EL (cell line): Measurements from ENCODE around the gene CACNA1I.

ENCODE experiments used
- DNase-seq: peaks from one replicate; pipeline ENCODE4 v3.0.0-alpha.2; 2016

CACNA1I gene

DNA sequence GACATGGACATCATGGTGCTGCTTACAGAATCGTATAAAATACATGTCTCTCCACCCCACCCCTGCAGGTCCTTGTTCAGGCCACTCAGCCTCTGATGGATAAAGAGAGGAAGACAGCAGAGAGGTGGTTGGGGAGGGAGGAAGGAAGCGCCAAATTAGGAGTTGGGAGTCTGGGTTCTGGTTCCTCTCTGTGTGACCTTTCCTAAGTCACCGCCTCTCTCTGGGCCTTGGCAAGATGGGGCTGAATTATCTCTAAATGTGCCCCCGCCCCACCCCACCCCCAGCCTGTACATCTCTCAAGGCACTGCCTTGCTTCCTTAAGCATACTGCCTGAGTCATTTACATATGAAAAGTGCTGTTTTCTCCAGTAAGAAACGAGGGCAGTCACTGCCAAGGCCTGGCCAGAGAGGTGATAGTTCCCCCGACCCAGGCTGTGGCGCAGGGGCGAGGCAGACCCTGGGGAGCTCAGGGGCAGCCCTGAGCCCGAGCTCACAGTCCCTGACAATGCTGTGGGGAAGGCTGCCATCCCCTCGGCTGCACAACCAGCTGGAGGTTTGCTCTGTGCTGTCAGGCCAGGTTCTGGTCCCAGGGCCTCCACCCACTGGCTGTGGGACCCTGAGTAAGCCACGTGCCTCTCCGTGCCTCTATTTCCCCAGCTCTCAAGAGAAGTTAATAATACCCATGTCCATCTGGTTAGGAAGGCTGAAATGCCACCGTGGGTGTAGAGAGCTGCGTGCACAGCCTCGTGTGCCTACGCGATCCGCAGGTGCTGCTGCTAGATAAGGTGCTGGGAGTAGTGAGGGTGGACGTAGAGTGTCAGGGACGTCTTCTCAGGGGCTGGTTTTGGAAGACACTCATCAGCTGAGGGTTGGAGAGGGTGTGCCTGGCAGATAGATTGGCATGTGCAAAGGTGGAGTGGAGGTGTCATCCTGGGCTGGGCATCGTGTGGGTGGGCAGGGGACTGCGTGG is 55.3 kb downstream of the CACNA1I start:
- DNase-seq: no peak

DNA sequence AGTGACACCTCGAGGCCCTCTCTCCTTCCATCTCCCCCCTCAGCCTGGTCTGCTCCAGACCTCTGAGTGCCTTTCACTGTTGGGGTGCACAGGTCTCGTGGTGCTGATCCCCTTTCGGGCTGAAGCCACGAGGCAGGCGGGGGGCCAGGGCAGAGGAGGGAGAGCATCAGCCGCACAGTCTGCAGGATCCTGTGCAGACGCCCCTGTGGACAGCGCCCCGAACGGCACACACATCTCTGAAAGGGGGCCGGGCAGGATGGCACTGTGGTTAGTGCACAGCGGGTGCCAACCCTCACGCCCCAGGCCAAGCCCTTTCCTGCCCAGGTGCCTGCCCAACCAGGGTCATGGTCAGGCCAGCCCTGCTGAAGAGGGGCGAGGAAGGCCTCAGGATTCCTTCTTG is 56.7 kb downstream of the CACNA1I start:
- no peak for DNase-seq

DNA sequence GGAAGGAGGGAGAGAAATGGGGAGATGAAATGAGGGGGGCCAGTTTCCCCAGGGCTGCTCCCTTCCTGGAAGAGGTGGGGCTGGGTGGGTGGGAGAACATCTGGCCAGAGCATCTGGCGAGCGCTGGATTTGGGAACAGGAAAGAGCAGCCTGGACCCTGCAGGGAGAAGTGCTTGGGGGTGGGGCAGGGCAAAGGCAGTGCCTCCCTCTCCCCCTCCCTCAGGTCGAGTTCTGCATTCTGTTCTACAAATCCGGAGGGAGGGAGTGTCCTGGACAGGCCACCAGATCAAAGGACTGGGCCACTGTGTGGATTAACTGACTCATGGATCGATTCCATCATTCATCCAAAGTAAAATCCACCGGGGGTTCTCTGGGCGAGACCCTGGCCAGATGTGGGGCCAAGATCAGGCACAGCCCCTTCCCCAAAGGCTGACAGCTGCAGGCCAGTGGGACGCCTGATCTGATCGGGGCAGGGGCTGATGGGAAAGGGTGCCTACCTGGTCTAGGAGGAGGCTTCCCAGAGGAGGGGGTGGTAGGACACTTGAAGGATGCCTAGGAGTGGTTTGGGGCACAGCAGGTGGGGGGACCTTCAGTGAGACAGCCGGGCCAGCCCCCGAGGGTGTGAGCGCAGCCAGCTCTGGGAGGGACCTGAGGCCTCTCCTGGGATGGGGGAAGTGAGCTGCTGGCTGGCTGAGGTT is 57.5 kb downstream of the CACNA1I start:
- DNase-seq: no peak

DNA sequence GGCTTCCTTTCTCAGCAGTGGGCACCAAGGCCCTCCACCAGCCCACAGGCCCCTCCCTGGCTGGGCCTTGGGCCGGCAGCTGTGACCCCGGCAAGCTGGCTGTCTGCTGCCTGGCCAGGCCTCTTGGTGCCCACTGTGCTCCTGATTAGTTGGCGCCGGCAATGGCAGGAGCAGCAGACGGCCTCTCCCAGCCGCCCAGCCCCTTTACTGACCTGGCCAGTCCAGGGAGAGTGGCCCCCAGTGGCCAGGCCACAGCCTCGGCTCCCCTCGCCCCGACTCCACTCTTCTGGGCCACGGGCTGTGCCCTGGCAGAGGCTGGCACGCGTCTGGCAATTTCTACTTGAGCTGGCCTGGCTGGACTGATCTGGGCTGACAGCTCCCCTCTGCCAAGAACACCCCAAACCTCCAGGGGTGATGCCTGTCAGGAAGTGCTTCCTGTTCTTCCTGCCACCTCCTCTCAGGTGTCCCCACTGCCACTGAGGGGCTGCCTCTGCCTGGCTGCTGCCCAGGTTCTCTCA is 58.1 kb downstream of the CACNA1I start:
- DNase-seq: no peak

DNA sequence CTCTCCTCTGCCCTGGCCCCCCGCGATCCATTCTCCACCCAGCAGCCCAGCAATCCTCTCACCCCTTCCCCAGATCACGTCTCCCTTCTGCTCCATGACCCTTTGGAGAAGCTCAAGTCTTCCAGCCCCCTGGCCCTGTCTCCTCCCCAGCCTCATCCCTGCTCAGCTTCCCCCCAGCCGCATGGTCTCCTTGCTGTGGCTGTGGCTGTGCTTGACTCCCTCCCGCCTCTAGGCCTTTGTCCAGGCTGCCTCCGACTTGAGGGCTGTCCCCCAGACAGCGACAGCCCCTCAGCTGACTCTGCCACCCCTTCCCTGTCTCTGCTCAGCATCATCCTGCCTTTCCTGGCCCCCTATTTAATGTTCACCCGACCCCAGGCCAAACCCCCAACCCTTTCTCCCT is 59.3 kb downstream of the CACNA1I start:
- no peak for DNase-seq

DNA sequence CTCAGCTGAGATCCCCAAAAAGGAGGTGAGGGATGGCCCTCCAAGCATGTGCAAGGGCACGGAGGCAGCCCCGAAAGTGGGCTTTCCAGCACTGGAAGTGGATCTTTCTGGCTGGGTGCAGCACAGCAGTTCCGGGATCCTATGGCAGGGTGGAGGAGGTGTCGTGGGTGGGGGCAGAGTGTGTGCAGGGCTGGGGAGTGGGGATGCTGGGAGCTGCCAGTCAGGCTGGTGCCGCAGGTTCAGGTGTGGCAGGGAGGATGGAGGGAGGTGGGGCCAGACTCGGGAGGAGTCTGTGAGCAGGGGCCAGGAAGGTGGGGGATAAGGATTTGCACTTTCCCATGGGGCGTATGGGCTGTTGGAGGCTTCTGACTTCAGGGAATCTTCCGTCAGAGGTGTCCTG is 60.2 kb downstream of the CACNA1I start:
- DNase-seq: no peak

DNA sequence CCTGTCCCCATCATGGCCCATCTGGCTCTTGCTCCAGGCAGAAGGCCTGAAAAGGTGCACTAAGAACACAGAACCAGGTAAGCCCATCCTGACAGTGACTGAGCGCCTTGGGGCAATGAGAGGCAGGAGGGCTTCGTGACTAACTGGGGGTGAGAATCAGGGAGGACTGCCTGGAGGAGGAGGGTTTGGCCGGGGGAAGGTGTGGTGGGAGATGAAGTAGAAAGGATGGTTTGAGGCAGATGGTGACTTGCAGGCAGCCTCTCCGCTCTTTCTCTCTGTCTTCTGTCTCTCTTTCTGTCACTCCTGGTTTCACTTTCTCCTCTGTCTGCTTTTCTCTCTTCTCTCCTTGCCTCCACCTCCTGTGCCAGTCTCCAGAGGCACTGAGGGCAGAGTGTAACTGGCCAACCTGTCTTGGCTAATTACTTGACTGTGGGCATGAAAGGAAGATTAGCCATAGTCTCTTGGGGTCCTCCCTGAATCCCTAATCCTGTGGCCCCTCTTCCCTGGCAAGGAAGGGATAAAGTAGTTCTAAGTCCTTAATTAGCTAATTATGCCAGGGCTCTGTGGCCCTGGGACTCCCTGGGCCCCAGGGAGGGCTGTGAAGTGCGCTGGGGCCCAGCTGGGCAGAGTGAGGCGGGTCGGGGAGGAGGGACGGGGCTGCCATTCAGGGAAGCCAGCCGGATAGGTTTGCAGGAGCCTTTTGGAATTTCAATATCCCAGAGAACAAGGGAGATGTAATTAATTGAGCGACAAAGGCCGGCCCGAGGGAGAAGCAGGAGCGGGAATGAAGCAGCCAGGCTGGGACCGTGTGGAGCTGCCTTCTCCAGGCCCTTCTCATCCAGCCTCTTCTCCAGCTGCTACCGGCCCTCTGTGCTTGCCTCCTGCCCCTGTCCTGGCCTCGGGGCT is 61.1 kb downstream of the CACNA1I start:
- DNase-seq: no peak

DNA sequence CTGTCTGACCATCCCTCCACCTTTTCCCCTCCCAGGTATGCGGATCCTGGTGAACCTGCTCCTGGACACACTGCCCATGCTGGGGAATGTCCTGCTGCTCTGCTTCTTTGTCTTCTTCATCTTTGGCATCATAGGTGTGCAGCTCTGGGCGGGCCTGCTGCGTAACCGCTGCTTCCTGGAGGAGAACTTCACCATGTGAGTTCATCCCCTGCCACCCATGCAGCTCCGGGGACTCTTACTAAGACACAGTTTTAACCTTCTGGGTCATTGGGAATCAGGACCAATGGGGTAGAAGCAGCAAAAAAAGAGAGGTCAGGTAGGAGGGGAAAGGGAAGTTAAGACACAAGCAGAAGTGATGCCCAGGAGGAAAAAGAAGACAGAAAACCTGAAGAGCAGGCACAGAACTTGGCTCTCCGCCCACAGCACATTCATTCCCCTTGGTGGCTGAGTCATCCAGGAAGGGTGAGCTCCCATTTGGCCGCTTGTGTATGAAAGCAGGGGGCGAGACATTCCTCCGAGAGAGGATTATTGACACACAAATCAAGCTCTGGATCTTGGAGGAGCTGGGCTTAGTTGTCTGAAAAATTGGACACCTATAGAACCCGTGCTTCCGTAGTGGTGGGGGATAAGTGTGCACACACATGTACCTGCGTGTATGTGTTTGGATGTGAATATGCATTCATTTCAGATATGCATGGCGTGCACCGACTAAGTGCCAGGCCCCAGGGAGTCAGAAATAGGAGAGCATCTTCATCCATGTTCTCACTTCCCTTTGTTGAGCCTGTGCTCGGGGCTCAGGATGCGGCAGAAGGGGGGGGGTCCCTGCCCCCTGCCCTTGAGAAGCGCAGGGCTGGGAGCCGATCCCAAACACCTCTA is 64.2 kb downstream of the CACNA1I start:
- DNase-seq: peak; percentile 92

DNA sequence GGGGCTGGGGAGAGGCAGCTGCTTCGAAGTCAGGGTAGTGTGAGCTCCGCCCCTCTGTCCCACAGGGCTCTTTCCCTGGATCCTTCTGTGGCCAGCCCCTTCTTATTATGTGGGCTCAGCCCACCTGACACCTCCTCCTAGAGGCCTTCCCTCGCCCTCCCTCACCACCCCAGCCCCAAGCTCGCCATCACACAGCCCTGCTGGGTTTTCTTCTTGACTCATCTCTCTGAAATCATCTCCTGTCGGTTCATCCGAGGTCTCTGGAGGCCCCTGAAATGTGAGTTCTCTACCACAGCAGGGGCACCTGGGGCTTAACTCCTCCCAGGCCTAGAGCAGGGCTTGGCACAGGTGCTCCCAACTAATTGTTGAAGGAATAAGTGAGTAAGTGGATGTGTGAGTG is 65.2 kb downstream of the CACNA1I start:
- DNase-seq: no peak

DNA sequence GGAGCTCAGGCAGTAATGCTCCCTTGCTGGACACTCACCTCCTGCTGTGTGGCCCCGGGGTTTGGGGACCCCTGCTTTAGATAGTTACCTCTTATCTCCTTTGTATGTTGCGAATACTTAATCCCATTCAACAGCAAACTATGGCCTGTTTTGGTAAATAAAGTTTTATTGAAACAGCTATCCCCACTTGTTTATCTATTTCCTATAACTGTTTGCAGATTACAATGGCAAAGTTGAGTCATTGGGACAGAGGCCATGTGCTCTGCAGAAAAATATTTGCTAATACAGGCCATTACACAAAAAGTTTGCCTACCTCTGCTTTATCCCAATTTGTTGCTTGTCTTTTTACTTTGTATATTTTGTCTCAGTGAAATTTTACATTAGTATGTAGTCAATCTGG is 68.4 kb downstream of the CACNA1I start:
- DNase-seq: no peak

DNA sequence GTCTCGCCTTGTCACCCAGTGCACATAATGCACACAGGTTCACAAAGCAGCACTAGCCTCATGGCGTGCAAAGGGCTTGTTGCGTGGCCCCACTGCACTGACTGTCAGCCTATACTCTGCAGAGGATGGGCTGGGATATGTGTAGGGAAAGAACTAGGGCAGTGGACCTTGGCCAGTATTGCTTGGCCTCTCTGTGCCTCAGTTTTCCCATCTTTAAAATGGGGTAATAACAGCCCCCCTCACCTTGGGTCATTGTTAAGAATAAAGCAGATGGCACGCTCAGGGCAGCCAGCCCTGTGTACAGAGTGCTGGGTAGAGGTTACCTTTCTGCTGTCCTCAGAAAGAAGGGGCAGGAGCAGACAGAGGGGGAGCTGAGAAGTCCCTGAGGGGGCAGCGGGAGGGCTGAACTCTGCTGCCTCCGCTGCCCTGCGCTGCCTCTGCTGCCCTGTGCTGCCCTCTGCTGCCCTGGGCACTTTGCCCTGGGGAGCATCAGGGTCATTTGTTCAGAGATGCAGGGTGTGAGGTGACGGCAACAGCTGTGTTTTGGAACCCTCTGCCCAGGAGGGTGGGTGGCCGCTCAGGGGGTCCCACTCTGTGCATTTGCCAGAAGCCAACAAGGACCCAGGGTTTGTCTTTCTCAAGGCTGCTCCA is 71.2 kb downstream of the CACNA1I start:
- no peak for DNase-seq

DNA sequence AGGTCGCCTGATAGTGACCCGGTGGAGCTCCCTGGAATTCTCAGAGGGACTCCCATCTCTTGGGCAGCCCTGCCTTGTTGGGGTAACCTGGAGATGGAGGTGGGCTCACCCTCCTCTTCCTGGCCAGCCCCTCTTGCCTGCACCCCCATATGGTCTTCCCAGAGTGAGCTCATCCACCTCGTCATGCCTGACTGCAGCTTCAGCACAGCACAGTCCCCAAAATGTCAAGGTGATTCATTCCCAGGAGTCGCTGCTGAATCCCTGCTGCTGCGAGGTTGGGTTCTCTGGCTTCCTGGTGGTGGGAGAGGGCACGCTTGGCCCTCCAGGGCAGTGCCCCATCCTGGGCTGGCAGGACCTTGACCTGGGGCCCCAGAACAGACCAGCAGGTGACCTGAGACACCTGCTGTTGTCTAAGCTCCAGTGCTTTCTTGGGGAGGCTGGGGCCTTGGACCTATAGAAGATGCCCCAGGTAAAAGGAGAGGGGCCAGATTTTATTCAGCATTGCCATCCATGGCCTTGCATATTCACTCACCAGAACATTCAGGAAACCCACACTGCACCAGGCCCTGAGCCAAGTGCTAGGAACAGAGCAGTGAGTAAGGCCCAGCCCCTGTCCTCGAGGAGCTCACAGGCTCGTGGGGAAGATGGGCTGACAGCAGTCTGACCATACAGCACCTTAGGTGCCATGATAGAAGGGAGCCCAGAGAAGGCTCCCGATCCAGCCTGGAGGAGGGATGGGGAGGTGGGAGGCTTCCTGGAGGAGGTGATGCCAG is 72.9 kb downstream of the CACNA1I start:
- no peak for DNase-seq

DNA sequence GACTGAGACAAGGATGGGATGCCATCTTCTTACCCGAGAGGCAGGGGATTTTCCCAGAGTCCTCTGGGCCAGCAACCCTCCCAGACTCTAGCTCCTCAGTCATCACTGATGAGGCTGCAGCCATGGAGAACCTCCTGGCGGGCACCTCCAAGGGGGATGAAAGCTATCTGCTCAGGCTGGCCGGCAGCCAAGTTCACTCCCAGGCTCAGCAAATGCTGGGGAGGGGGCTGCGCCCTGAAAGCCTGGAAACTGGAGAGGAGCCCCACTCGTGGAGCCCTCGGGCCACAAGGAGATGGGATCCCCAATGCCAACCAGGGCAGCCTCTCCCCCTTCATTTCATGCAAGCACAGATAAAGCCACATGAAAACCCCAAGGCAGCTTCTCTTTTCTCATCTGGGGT is 75.0 kb downstream of the CACNA1I start:
- DNase-seq: no peak

DNA sequence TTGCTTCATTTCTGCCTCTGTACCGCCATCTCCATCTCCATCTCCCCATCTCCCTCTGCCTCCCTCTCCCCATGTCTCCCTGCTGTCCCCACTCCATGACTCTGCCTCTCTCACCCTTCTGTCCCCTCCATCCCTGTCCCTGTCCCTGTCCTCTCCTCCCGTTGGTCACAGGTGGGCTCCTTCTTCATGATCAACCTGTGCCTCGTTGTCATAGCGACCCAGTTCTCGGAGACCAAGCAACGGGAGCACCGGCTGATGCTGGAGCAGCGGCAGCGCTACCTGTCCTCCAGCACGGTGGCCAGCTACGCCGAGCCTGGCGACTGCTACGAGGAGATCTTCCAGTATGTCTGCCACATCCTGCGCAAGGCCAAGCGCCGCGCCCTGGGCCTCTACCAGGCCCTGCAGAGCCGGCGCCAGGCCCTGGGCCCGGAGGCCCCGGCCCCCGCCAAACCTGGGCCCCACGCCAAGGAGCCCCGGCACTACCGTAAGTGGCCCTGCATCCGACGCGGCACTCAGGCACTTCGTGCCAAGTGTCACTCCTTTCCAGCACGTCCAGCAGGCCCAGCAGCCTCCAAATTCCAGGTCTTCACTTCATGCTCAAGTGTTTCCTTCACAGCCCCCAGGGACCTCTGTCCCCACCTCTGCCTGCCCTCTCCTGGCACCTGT is 76.0 kb downstream of the CACNA1I start:
- no peak for DNase-seq

DNA sequence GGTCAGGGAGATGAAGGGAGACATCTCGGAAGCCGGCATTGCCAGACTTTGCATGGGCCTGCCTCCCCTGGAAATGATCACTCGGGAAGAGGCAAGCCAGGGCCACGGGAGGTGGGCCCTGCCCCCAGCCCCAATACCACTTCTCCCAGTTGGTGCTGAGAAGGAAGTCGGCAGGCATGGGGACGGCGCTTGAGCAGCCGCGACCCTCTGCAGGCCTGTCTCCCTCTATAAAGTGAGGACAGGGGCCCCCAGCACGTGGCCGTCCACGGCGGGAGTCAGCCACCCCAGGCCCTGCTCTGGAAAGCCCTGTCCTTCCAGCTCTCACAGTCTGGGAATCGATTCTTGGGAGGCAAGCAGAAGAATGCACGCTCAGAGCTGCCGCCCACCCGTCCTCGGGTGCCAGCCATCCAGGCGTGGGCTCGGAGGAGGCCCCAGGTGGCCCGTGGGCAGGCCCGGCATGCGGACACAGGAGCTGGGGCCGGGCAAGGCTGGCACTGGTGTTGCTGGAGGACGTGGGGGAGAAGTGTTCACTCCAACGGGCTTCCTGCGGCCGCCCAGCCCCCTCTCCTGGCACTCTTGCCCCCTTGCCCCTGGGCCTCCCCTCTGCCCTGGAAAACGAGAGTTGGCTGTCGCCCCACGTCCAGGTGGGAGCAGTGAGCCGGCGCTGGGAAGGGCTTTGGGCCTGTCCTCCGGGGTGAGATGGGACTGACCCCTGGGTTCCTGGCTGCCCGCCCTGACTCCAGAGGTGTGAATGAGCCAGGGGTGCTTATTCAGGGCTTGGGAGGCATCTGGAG is 77.5 kb downstream of the CACNA1I start:
- no peak for DNase-seq

DNA sequence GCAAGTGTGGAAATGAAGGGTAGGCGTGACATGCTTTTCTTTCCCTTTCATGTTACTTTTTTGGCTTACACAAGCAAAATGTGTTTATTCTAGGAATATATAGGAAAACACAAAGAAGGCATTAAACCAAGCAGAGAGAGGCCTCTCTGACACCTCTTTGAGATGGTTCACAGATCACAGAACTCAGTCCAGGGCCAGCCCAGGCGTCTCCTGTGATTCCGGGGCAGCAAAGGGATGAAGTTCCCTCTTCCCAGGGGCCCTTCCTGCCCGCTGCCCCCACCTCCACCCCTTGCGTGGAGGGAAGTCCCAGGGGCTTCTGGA is 78.0 kb downstream of the CACNA1I start:
- no peak for DNase-seq

DNA sequence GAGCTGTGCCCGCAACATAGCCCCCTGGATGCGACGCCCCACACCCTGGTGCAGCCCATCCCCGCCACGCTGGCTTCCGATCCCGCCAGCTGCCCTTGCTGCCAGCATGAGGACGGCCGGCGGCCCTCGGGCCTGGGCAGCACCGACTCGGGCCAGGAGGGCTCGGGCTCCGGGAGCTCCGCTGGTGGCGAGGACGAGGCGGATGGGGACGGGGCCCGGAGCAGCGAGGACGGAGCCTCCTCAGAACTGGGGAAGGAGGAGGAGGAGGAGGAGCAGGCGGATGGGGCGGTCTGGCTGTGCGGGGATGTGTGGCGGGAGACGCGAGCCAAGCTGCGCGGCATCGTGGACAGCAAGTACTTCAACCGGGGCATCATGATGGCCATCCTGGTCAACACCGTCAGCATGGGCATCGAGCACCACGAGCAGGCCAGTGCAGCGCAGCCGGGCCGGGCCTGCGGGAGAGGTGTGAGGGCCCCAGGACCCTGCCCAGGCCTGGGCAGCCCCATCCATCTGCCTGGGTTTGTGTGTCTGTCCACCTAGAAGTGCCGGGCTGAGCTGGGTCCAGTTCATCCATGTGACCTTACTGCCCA is 79.0 kb downstream of the CACNA1I start:
- DNase-seq: no peak

DNA sequence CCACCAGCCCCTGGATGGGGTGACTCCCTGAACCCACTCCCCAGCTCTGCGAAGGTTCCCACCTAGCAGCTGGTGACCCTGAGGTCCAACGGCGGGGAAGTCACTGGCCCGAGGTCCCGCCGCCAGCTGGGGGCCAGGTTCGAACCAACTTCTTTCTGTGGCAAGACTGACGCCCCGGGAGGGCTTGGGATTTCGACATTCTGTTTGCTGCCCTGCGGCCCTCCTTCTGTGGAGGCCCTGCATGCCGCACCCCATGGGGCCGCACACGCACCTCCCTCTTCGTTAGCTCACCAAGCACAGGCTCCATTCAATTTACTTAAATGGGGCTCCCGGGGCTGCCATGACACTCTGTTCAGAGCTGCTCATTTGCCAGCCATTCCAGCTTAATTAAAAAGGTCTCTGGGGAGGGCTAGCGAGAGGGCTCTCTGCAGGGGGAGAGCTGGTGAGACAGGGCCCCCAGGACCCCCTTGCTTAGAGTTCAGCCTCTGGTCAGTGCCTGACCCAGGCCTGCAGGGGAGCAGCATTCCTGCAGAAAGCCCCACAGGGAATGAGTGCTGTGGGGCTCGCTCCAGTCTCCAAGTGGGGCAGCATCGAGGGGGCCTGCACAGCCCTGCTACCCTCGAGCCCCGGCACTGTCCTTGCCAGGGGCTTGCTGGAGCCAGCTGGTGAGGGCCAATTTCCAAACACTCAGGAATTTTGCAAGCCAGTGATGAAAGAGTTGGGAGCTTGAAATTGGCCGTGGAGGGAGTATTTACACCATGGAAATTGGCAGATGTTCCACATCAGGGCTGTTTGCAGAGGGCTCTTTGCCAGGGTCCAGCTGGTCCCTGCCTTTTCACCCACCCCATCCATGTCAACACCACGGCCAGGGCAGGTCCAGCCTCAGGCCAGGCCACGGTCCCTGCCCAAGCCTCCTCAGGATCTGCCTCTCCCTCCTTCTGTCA is 80.8 kb downstream of the CACNA1I start:
- no peak for DNase-seq
